NB4 (cell line): ENCODE measurements around the gene RYR3.

Experiments used
- CTCF ChIP-seq: IDR thresholded peaks from one replicate; pipeline ENCODE4 v1.5.1; 2012; ENCODE audit warnings: low read depth, low read length
- MAX ChIP-seq: IDR thresholded peaks from 2 replicates; pipeline ENCODE4 v1.6.1; 2011; ENCODE audit warnings: low read depth, low read length
- POLR2A ChIP-seq: IDR thresholded peaks from 2 replicates; pipeline ENCODE4 v1.6.1; 2011; ENCODE audit warnings: mild to moderate bottlenecking; ENCODE audit not compliant: insufficient read length; ENCODE audit errors: extremely low read depth

GRCh38 chr15:33840615-33841014 lies 529.8 kb downstream of the RYR3 start:
- no peak for TF ChIP-seq CTCF
- no peak for TF ChIP-seq MAX
- no peak for TF ChIP-seq POLR2A
